ENCODE results near the gene AAGAB.
"Not testable (repeated sequence)": the region's sequence is repeated elsewhere in the genome, so short reads cannot be mapped to it uniquely, and the experiment has no call there.

Gene AAGAB

GRCh38 chr15:67167091-67167490, 87.4 kb downstream of the AAGAB start:
- no peak for DNase-seq

GRCh38 chr15:67166280-67167009, 88.0 kb downstream of the AAGAB start:
- no peak for DNase-seq

- no peak for DNase-seq
Measured at GRCh38 chr15:67165254-67166253, 88.9 kb downstream of the AAGAB start.

GRCh38 chr15:67164811-67165253, 89.6 kb downstream of the AAGAB start:
- DNase-seq, result no peak

- DNase-seq, result no peak
Measured at GRCh38 chr15:67164401-67164791, 90.1 kb downstream of the AAGAB start.

- DNase-seq, result no peak
Measured at GRCh38 chr15:67163180-67163579, 91.3 kb downstream of the AAGAB start.

- no peak for DNase-seq
Measured at GRCh38 chr15:67161881-67162280, 92.6 kb downstream of the AAGAB start.

GRCh38 chr15:67161412-67161811, 93.0 kb downstream of the AAGAB start:
- no peak for DNase-seq

GRCh38 chr15:67158367-67158766, 96.1 kb downstream of the AAGAB start:
- no peak for DNase-seq

- DNase-seq, result no peak
Measured at GRCh38 chr15:67157521-67158252, 96.8 kb downstream of the AAGAB start.

- no peak for DNase-seq
Measured at GRCh38 chr15:67156834-67157233, 97.6 kb downstream of the AAGAB start.

- DNase-seq, result no peak
Measured at GRCh38 chr15:67156426-67156825, 98.0 kb downstream of the AAGAB start.

- no peak for DNase-seq
Measured at GRCh38 chr15:67154249-67154648, 100.2 kb downstream of the AAGAB start.

GRCh38 chr15:67153044-67153443, 101.4 kb downstream of the AAGAB start:
- DNase-seq, result not testable (repeated sequence)

- no peak for DNase-seq
Measured at GRCh38 chr15:67152429-67152828, 102.0 kb downstream of the AAGAB start.
